G401.6 (cell line): ENCODE results near the gene IFI30.
A peak's percentile ranks its signal among the peaks of the same experiment; 100 is the strongest.

ENCODE experiments used
- FAIRE-seq: peaks from 2 replicates; lab custom pipeline; 2012; peaks lifted over from hg19 to GRCh38; lab: Jason Lieb, UNC

The IFI30 gene

GRCh38 chr19:18173572-18174288 lies at the start of gene IFI30:
Gene IFI30, plus strand, starts transcription at chr19:18173813. Its CDS starts 29 bp downstream, at chr19:18173842.
- peak; percentile 87 for FAIRE-seq

- no peak for FAIRE-seq
These were observed 49.8 kb upstream of the IFI30 start for GRCh38 chr19:18123819-18124218.

- FAIRE-seq = no peak
These were observed 47.5 kb upstream of the IFI30 start for GRCh38 chr19:18126097-18126496.

- no peak for FAIRE-seq
These were observed 45.6 kb upstream of the IFI30 start for GRCh38 chr19:18128044-18128443.

GRCh38 chr19:18128805-18129204 lies 44.8 kb upstream of the IFI30 start:
- FAIRE-seq = no peak

- no peak for FAIRE-seq
These were observed 42.9 kb upstream of the IFI30 start for GRCh38 chr19:18130523-18131242.

GRCh38 chr19:18131841-18132596 lies 41.6 kb upstream of the IFI30 start:
- no peak for FAIRE-seq

GRCh38 chr19:18135712-18136584 lies 37.7 kb upstream of the IFI30 start:
- FAIRE-seq = no peak

GRCh38 chr19:18137242-18137641 lies 36.4 kb upstream of the IFI30 start:
- no peak for FAIRE-seq

- FAIRE-seq = no peak
These were observed 35.8 kb upstream of the IFI30 start for GRCh38 chr19:18137657-18138339.

GRCh38 chr19:18140473-18140872 lies 33.1 kb upstream of the IFI30 start:
- no peak for FAIRE-seq

GRCh38 chr19:18141031-18141430 lies 32.6 kb upstream of the IFI30 start:
- no peak for FAIRE-seq

GRCh38 chr19:18143902-18144301 lies 29.7 kb upstream of the IFI30 start:
- FAIRE-seq = no peak

GRCh38 chr19:18144361-18144760 lies 29.3 kb upstream of the IFI30 start:
- FAIRE-seq = no peak

GRCh38 chr19:18144906-18145305 lies 28.7 kb upstream of the IFI30 start:
- FAIRE-seq = no peak

GRCh38 chr19:18145391-18145999 lies 28.1 kb upstream of the IFI30 start:
- FAIRE-seq = no peak

GRCh38 chr19:18147396-18147795 lies 26.2 kb upstream of the IFI30 start:
- FAIRE-seq = no peak

- FAIRE-seq = no peak
These were observed 24.0 kb upstream of the IFI30 start for GRCh38 chr19:18149596-18149975.

- FAIRE-seq = no peak
These were observed 22.6 kb upstream of the IFI30 start for GRCh38 chr19:18150776-18151624.

GRCh38 chr19:18152442-18152816 lies 21.2 kb upstream of the IFI30 start:
- no peak for FAIRE-seq
